GM21786 (cell line): ENCODE measurements around the gene OPN4.

ENCODE experiments used
- ATAC-seq: cut with Tn5 transposase; IDR thresholded peaks from one replicate; pipeline ENCODE4 v1.9.1; 2021; ENCODE audit not compliant: unreplicated experiment

The OPN4 gene

GRCh38 chr10:86647773-86648703, 6.3 kb upstream of the OPN4 start:
- no peak for ATAC-seq

- ATAC-seq = no peak
Measured at GRCh38 chr10:86648704-86649427, 5.5 kb upstream of the OPN4 start.

- no peak for ATAC-seq
Measured at GRCh38 chr10:86649471-86650150, 4.7 kb upstream of the OPN4 start.

GRCh38 chr10:86650151-86650550, 4.2 kb upstream of the OPN4 start:
- no peak for ATAC-seq

- ATAC-seq = no peak
Measured at GRCh38 chr10:86651021-86651471, 3.3 kb upstream of the OPN4 start.

GRCh38 chr10:86651631-86652331, 2.6 kb upstream of the OPN4 start:
- ATAC-seq = no peak

- ATAC-seq = no peak
Measured at GRCh38 chr10:86652361-86653202, 1.8 kb upstream of the OPN4 start.

GRCh38 chr10:86653379-86653778, 968 bp upstream of the OPN4 start:
- ATAC-seq = no peak

- no peak for ATAC-seq
Measured at GRCh38 chr10:86653987-86654386, 360 bp upstream of the OPN4 start.

- ATAC-seq = no peak
Measured at GRCh38 chr10:86655173-86655540, 810 bp downstream of the OPN4 start.

GRCh38 chr10:86655596-86655995, 1.2 kb downstream of the OPN4 start:
- ATAC-seq = no peak

- no peak for ATAC-seq
Measured at GRCh38 chr10:86657011-86657395, 2.7 kb downstream of the OPN4 start.

- ATAC-seq = no peak
Measured at GRCh38 chr10:86657396-86658011, 3.2 kb downstream of the OPN4 start.

GRCh38 chr10:86658261-86658741, 4.0 kb downstream of the OPN4 start:
- no peak for ATAC-seq

- no peak for ATAC-seq
Measured at GRCh38 chr10:86658751-86659150, 4.4 kb downstream of the OPN4 start.

- ATAC-seq = no peak
Measured at GRCh38 chr10:86659161-86659691, 4.9 kb downstream of the OPN4 start.

GRCh38 chr10:86659721-86660453, 5.5 kb downstream of the OPN4 start:
- no peak for ATAC-seq

- ATAC-seq = no peak
Measured at GRCh38 chr10:86661161-86662025, 7.0 kb downstream of the OPN4 start.
